ENCODE measurements around the gene RGS9. TPM values are rescaled to one million over a fixed set of nuclear protein-coding genes. Genes with fewer than 3 reads are reported as not detected.

Gene RGS9
- total RNA-seq (2013; cell fraction: nucleolus; rRNA removed): 15.6 and 18.2 TPM in 2 replicates
- 3.8 and 4.7 TPM in 2 replicates for total RNA-seq (2014; rRNA removed)
- total RNA-seq (2014; rRNA removed; fragmentation: Illumina TruSeq; extraction: Trizol): 4.4 and 6.0 TPM in 2 replicates
- 5.6 and 6.2 TPM in 2 replicates for total RNA-seq (2021)
- 1.9 TPM for polyA plus RNA-seq (2011; ENCODE audit: low read depth)
- 1.1 and 1.7 TPM in 2 replicates for polyA plus RNA-seq (2011; rRNA removed)
- polyA plus RNA-seq (2011; cell fraction: cytosol; rRNA removed): 0.46 and 0.57 TPM in 2 replicates
- polyA plus RNA-seq (2011; cell fraction: nucleus; rRNA removed): 0.22 and 0.66 TPM in 2 replicates
- polyA plus RNA-seq (2012): 5.6 and 6.8 TPM in 2 replicates
- polyA plus RNA-seq (2014; fragmentation: Illumina TruSeq; extraction: Trizol): 5.3 and 5.5 TPM in 2 replicates
- 1 to 10 TPM; 3.0 to 4.1 TPM for polyA plus RNA-seq (2014; fragmentation: Nextera tagmentation; extraction: Ambion mirVana)
- 6.3 and 7.7 TPM in 2 replicates for polyA plus RNA-seq (2014; rRNA removed)
- 10 to 100 TPM in 1 of 2 experiments, 1 to 10 TPM in 1; 9.1 to 10.6 TPM for polyA plus RNA-seq (2016; fragmentation: Nextera tagmentation; extraction: Ambion mirVana)
- 0.29 and 0.46 TPM in 2 replicates for polyA minus RNA-seq (2011; rRNA and poly(A)+ RNA removed)
- polyA minus RNA-seq (2011; cell fraction: cytosol; rRNA and poly(A)+ RNA removed): not detected in 2 replicates
- polyA minus RNA-seq (2011; cell fraction: nucleus; rRNA and poly(A)+ RNA removed): 0.19 and 0.36 TPM in 2 replicates
- Bru-seq, nascent RNA: percentile 49 among the genes with signal in this experiment
- BruChase-seq, experiment 1, labeled RNA remaining after a 6-hour chase: percentile 57 among the genes with signal in this experiment
- BruChase-seq, experiment 2, labeled RNA remaining after a 2-hour chase: percentile 52 among the genes with signal in this experiment
- long read RNA-seq, experiment 1, partial matches to known transcripts: 0 of 2 reads
- long read RNA-seq, experiment 1, other reads (novel, unspliced or antisense): 1 of 2 reads
- long read RNA-seq, experiment 2, partial matches to known transcripts: 1 of 1 reads
- long read RNA-seq, experiment 2, other reads (novel, unspliced or antisense): 0 of 1 reads

- DNase-seq (ENCODE audit: low read depth, low spot score) (peak; percentile 38), ATAC-seq (peak; percentile 98), FAIRE-seq (no peak)
- peak within 1 kb of the TSS; percentile 82 for H2AFZ ChIP-seq (ENCODE audit: control insufficient read depth, low read depth, low read length)
- 1% methylated on average over 31 of the region's 56 CpGs for WGBS (ENCODE audit: insufficient coverage, insufficient replicate concordance, low lambda C conversion rate, missing lambda C conversion rate)
- H3K9me3 ChIP-seq (replicated peaks; ENCODE audit: control insufficient read depth, insufficient read depth, low read length): no peaks in the 10 kb centered on the region
- H3K36me3 ChIP-seq (ENCODE audit: control insufficient read depth in 2 of 2, insufficient read depth in 2 of 2, low read length in 1 of 2): no peaks in the 10 kb centered on the region
- H3K79me2 ChIP-seq (ENCODE audit: control insufficient read depth, insufficient read depth, low read length): no peaks in the 10 kb centered on the region; the same call in none of the 2 replicates
- intact Hi-C loops (cut with micrococcal nuclease; ENCODE audit: unreplicated experiment): loop anchor here (2.0 kb wide), 1 partner anchor 62 kb away; no protein-coding TSS in a partner anchor
- BruUV-seq (replicated peaks): no TSS peak
- peak within 1 kb of the TSS; percentile 49; the same call in 1 of the 2 replicates for H3K9ac ChIP-seq (ENCODE audit: control insufficient read depth, insufficient read depth, low read length)
- H3K4me2 ChIP-seq (ENCODE audit: control insufficient read depth, insufficient read depth): peak within 1 kb of the TSS; percentile 89
- POLR2A ChIA-PET: interaction anchor here (1.0 kb wide), 1 partner anchor 38 kb away, joined by 3 read pairs; no protein-coding TSS in a partner anchor
- CTCF ChIA-PET: interaction anchor here (0.7 to 4.7 kb wide), 18 partner anchors 14 to 173 kb away, joined by 3 to 30 read pairs (median 4); no protein-coding TSS in a partner anchor
- SMC1A ChIA-PET (ENCODE audit: uncharacterized antibody, unreplicated experiment): interaction anchor here (0.7 to 1.5 kb wide), 6 partner anchors 13 to 195 kb away, joined by 3 to 5 read pairs (median 4); no protein-coding TSS in a partner anchor
- H3K4me1 ChIP-seq (ENCODE audit: control insufficient read depth, insufficient read depth, low read length): peaks cover 8% of the 10 kb centered on the region
- no peaks in the 10 kb centered on the region for H3K27me3 ChIP-seq (replicated peaks in 1 of 2; ENCODE audit: control insufficient read depth in 2 of 2, insufficient read depth in 2 of 2, low read length in 1 of 2)
- no peaks in the 10 kb centered on the region for H4K20me1 ChIP-seq (ENCODE audit: control insufficient read depth, insufficient read depth)
- peak within 1 kb of the TSS; percentile 66 for H3K4me3 ChIP-seq
- in situ Hi-C loops (cut with MboI): no loop called here
- RAD21 ChIA-PET (ENCODE audit: unreplicated experiment): interaction anchor here (0.9 to 3.1 kb wide), 10 partner anchors 14 to 176 kb away, joined by 3 to 14 read pairs (median 4); no protein-coding TSS in a partner anchor
- 0 out of 2 replicates have a peak within 1 kb of the TSS, but pooled peaks have one; percentile 21 for H3K27ac ChIP-seq (ENCODE audit: control insufficient read depth, insufficient read depth)
- no peak for TF ChIP-seq MTA2 (IDR thresholded peaks at IDR 0.05; ENCODE audit: low read depth)
- peak; percentile 73 for TF ChIP-seq ZNF217 (IDR thresholded peaks at IDR 0.05)
- no peak for TF ChIP-seq CBFB (IDR thresholded peaks at IDR 0.05; ENCODE audit: low read depth)
- no peak for TF ChIP-seq CBX5 (IDR thresholded peaks at IDR 0.05; ENCODE audit: low read depth)
- no peak for TF ChIP-seq POLR2AphosphoS5 (IDR thresholded peaks at IDR 0.05; ENCODE audit: low read length)
- no peak for TF ChIP-seq ATF3 (IDR thresholded peaks at IDR 0.05; ENCODE audit: borderline replicate concordance, extremely low read depth, low read depth, low read length)
- TF ChIP-seq GATAD2B (conservative IDR thresholded peaks at IDR 0.05; ENCODE audit: low read depth): peak; percentile 77
- peak; percentile 83 to 92 (median 89) for TF ChIP-seq CTCF (IDR thresholded peaks at IDR 0.05 in 2 of 3, conservative IDR thresholded peaks at IDR 0.05 in 1 of 3; ENCODE audit: control insufficient read depth in 2 of 3, extremely low read depth in 1 of 3, insufficient read depth in 1 of 3, low read depth in 3 of 3, low read length in 3 of 3)
- TF ChIP-seq WRNIP1 (IDR thresholded peaks at IDR 0.05; ENCODE audit: borderline replicate concordance, low read depth, low read length): no peak
- TF ChIP-seq NBN (IDR thresholded peaks at IDR 0.05): peak; percentile 56; the same call in 1 of the 2 replicates
- TF ChIP-seq RAD51 (IDR thresholded peaks at IDR 0.05): no peak
- no peak for TF ChIP-seq STAT1 (conservative IDR thresholded peaks at IDR 0.05)
- TF ChIP-seq RB1 (IDR thresholded peaks at IDR 0.05; ENCODE audit: borderline replicate concordance): peak; percentile 89; the same call in 1 of the 2 replicates
- no peak for TF ChIP-seq GABPA (IDR thresholded peaks at IDR 0.05; ENCODE audit: low read depth)
- TF ChIP-seq RELB (IDR thresholded peaks at IDR 0.05; ENCODE audit: low read depth): no peak
Observed at GRCh38 chr17:65137021-65137939, at the start of gene RGS9. RGS9 (plus strand) TSS chr17:65137370; CDS start chr17:65137541, 171 bp downstream.

Data from GM12878 (cell line).